ENCODE data around the gene CTAGE1.

DNA sequence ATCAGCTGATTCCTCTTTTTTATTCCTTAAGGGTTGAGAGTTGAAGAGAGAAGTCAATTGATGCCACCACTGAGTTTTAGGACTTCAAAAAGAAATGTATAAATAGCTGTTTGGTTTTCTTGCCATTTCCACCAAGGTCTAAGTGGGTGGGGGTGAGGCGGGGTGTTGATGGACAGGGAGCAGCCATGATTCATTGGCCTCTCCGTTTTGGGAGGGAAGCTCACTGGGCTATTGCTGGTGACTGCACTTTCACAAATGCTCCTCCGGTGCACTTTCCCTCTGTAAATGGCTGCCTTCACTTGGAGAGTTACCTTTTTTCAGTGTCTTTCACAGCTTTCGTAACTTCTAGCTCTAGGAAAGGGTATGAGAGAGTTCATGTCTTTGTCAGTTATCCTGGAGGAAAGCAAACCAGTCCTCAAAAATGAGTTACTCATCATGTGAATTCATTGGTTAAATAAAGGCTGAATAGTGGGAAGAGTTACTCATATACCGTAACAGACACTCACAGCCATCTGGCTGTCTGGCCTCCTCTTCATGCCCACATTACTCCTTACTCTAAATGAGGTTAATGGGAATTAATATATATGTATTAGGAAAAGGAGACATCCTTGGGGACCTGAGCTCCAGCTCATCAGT is 17.4 kb upstream of the CTAGE1 start:
- TF ChIP-seq, protein P1, sequence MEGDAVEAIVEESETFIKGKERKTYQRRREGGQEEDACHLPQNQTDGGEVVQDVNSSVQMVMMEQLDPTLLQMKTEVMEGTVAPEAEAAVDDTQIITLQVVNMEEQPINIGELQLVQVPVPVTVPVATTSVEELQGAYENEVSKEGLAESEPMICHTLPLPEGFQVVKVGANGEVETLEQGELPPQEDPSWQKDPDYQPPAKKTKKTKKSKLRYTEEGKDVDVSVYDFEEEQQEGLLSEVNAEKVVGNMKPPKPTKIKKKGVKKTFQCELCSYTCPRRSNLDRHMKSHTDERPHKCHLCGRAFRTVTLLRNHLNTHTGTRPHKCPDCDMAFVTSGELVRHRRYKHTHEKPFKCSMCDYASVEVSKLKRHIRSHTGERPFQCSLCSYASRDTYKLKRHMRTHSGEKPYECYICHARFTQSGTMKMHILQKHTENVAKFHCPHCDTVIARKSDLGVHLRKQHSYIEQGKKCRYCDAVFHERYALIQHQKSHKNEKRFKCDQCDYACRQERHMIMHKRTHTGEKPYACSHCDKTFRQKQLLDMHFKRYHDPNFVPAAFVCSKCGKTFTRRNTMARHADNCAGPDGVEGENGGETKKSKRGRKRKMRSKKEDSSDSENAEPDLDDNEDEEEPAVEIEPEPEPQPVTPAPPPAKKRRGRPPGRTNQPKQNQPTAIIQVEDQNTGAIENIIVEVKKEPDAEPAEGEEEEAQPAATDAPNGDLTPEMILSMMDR (IDR thresholded peaks at IDR 0.05; ENCODE audit: low read depth, low read length), result no peak
- TF ChIP-seq, protein P2, sequence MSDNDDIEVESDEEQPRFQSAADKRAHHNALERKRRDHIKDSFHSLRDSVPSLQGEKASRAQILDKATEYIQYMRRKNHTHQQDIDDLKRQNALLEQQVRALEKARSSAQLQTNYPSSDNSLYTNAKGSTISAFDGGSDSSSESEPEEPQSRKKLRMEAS (IDR thresholded peaks at IDR 0.05; ENCODE audit: low read depth, low read length), result no peak
- TF ChIP-seq POLR2A (IDR thresholded peaks at IDR 0.05; ENCODE audit: extremely low read depth, insufficient read length), result no peak

All from NB4 (cell line).